IMR-90 (cell line): ENCODE measurements around the gene HS3ST2. TPM values are rescaled to one million over a fixed set of nuclear protein-coding genes. Genes with fewer than 3 reads are reported as not detected.

Source experiments
- ATAC-seq: fragments of 200-7000 bp; cut with Tn5 transposase; 2 replicates; pipeline ENCODE4 v1.9.1; 2020; ENCODE audit warnings: low read depth, mild to moderate bottlenecking, moderate library complexity
- BruUV-seq: library from RNA; stranded (reverse); fragments of 400-500 nt; replicated peaks from 2 replicates; lab custom pipeline; 2021; lab: Mats Ljungman, UMichigan
- CTCF ChIA-PET: fragments of 300-600 bp; formaldehyde crosslinking; extraction: SDS; loops from one replicate; lab custom pipeline; 2021; ENCODE audit warnings: antibody characterized with exemption; lab: Yijun Ruan, JAX
- POLR2A ChIA-PET: fragments of 300-600 bp; sonication (Branson Sonifier 250); formaldehyde crosslinking; loops from one replicate; lab custom pipeline; 2022; ENCODE audit warnings: antibody characterized with exemption; ENCODE audit not compliant: unreplicated experiment; lab: Charles Lee
- DNase-seq: peaks from one replicate; pipeline ENCODE4 v3.0.0; 2013
- H2AFZ ChIP-seq: replicated peaks from 2 replicates; pipeline ENCODE3; 2013; ENCODE audit warnings: low read length, mild to moderate bottlenecking; ENCODE audit not compliant: poor library complexity
- H2AK5ac ChIP-seq: 2 replicates; pipeline ENCODE4 v1.6.1; 2013; ENCODE audit warnings: low read depth, low read length, inconsistent platforms
- H2AK9ac ChIP-seq: replicated peaks from 2 replicates; pipeline ENCODE3; 2013; ENCODE audit warnings: mild to moderate bottlenecking, low read depth, low read length, moderate library complexity; ENCODE audit not compliant: poor library complexity
- H2BK120ac ChIP-seq: 2 replicates; pipeline ENCODE4 v1.6.1; 2013; ENCODE audit warnings: low read depth, low read length, inconsistent platforms
- H2BK15ac ChIP-seq: 3 replicates; pipeline ENCODE4 v1.6.1; 2013; ENCODE audit warnings: low read depth, low read length, inconsistent platforms
- H2BK20ac ChIP-seq: 2 replicates; pipeline ENCODE4 v1.6.1; 2013; ENCODE audit warnings: low read depth, mild to moderate bottlenecking, inconsistent platforms, low read length, moderate library complexity
- H2BK5ac ChIP-seq: 2 replicates; pipeline ENCODE4 v1.6.1; 2013; ENCODE audit warnings: mild to moderate bottlenecking, low read depth, low read length, inconsistent platforms; ENCODE audit not compliant: poor library complexity, severe bottlenecking
- H3K14ac ChIP-seq: replicated peaks from 2 replicates; pipeline ENCODE4 v1.6.1; 2013; ENCODE audit warnings: low read depth, low read length, inconsistent platforms
- H3K18ac ChIP-seq: 2 replicates; pipeline ENCODE4 v1.6.1; 2013; ENCODE audit warnings: low read depth, low read length, control low read depth
- H3K23ac ChIP-seq: 2 replicates; pipeline ENCODE4 v1.6.1; 2013; ENCODE audit warnings: low read depth, low read length, inconsistent platforms
- H3K27ac ChIP-seq: 2 replicates; pipeline ENCODE4 v1.5.1; 2013; ENCODE audit warnings: mild to moderate bottlenecking, control low read depth, low read length; ENCODE audit not compliant: insufficient read depth
- H3K27me3 ChIP-seq: 2 replicates; pipeline ENCODE4 v1.6.1; 2013; ENCODE audit warnings: low read length; ENCODE audit not compliant: control insufficient read depth, insufficient read depth
- H3K36me3 ChIP-seq: 2 replicates; pipeline ENCODE4 v1.6.1; 2013; ENCODE audit warnings: low read length, mixed read lengths; ENCODE audit not compliant: control insufficient read depth, insufficient read depth
- H3K4ac ChIP-seq: 2 replicates; pipeline ENCODE4 v1.6.1; 2013; ENCODE audit warnings: low read depth, low read length, inconsistent platforms
- H3K4me1 ChIP-seq: 2 replicates; pipeline ENCODE4 v1.6.1; 2013; ENCODE audit warnings: low read length, mixed read lengths; ENCODE audit not compliant: control insufficient read depth, insufficient read depth
- H3K4me2 ChIP-seq: 2 replicates; pipeline ENCODE4 v1.6.1; 2013; ENCODE audit warnings: low read depth, mild to moderate bottlenecking, control low read depth, low read length, moderate library complexity
- H3K4me3 ChIP-seq: 2 replicates; pipeline ENCODE4 v1.5.1; 2013; ENCODE audit warnings: low read depth, mild to moderate bottlenecking, control low read depth, low read length, moderate library complexity; ENCODE audit not compliant: insufficient read depth
- H3K56ac ChIP-seq: 2 replicates; pipeline ENCODE4 v1.6.1; 2013; ENCODE audit warnings: low read length, inconsistent platforms; ENCODE audit not compliant: insufficient read depth; ENCODE audit errors: extremely low read depth
- H3K79me1 ChIP-seq, 2 experiments: 2 replicates each; pipeline ENCODE4 v1.6.1; 2013; ENCODE audit warnings: low read length in 2 of 2, inconsistent platforms in 1 of 2, low read depth in 1 of 2
- H3K9ac ChIP-seq: 2 replicates; pipeline ENCODE4 v1.6.1; 2013; ENCODE audit warnings: low read depth, low read length, control low read depth
- H3K9me1 ChIP-seq: 2 replicates; pipeline ENCODE4 v1.6.1; 2013; ENCODE audit warnings: low read length, inconsistent platforms; ENCODE audit not compliant: insufficient read depth
- H3K9me3 ChIP-seq: 2 replicates; pipeline ENCODE4 v1.6.1; 2013; ENCODE audit warnings: low read length; ENCODE audit not compliant: control insufficient read depth, insufficient read depth
- H4K20me1 ChIP-seq: 2 replicates; pipeline ENCODE4 v1.6.1; 2013; ENCODE audit warnings: low read length, inconsistent platforms; ENCODE audit not compliant: insufficient read depth
- H4K5ac ChIP-seq: 2 replicates; pipeline ENCODE4 v1.6.1; 2013; ENCODE audit warnings: mild to moderate bottlenecking, low read depth, low read length, control low read depth
- H4K8ac ChIP-seq, 2 experiments: 2 replicates each; pipeline ENCODE4 v1.6.1; 2013; ENCODE audit warnings: low read depth in 2 of 2, low read length in 2 of 2, control low read depth in 1 of 2, inconsistent platforms in 1 of 2
- H4K91ac ChIP-seq: 2 replicates; pipeline ENCODE4 v1.6.1; 2013; ENCODE audit warnings: low read depth, low read length, inconsistent platforms; ENCODE audit not compliant: insufficient read depth
- CTCF ChIP-seq: conservative IDR thresholded peaks from 2 replicates; pipeline ENCODE4 v1.5.1; 2012; ENCODE audit warnings: mild to moderate bottlenecking, low read depth, low read length, improper control_type of control experiment
- SMC3 ChIP-seq: fragments of 150-350 bp; IDR thresholded peaks from 2 replicates; pipeline ENCODE4 v1.6.1; 2016; ENCODE audit warnings: low read depth, mild to moderate bottlenecking, antibody characterized with exemption, low read length, moderate library complexity
- USF2 ChIP-seq: fragments of 150-350 bp; IDR thresholded peaks from 2 replicates; pipeline ENCODE4 v1.6.1; 2017; ENCODE audit warnings: mild to moderate bottlenecking, antibody characterized with exemption, low read length, low read depth
- WGBS, 2 experiments: methylation state at CpG; one replicate each; pipeline versions ENCODE4 v1.1.5 to v1.1.7; 2013; ENCODE audit warnings: missing lambda C conversion rate in 2 of 2; ENCODE audit not compliant: insufficient read length in 1 of 2; ENCODE audit errors: extremely low coverage in 2 of 2; 5-methylcytosine and 5-hydroxymethylcytosine counted together
- dilution Hi-C: fragments of 300-500 bp; cut with HindIII; formaldehyde crosslinking; loops from one replicate; pipeline ENCODE4 v1.14.3; 2018; ENCODE audit warnings: low sequenced_read_pairs; ENCODE audit not compliant: unreplicated experiment
- in situ Hi-C: fragments of 300-500 bp; cut with MboI; formaldehyde crosslinking; loops from 3 replicates; pipeline ENCODE4 v1.14.3; 2019; ENCODE audit warnings: low sequenced_read_pairs, inconsistent platforms, mixed read lengths
- intact Hi-C: fragments of 100-400 bp; cut with micrococcal nuclease; formaldehyde crosslinking; loops from 2 replicates; pipeline ENCODE4 v1.10.0; 2022
- polyA plus RNA-seq, 3 experiments: library from polyadenylated mRNA; depleted of rRNA; stranded (reverse); fragments of >200 nt; gene quantifications; 2 replicates each; pipeline ENCODE4 v1.2.3, GENCODE V29; 2012; ENCODE audit warnings: low replicate concordance in 1 of 3
- total RNA-seq: library from RNA; depleted of rRNA; stranded (reverse); fragments of >200 nt; gene quantifications from 2 replicates; pipeline ENCODE4 v1.2.3, GENCODE V29; 2012

Gene HS3ST2
- total and polyA plus RNA-seq, 2 of the 4 experiments (the other 2 are of a cell fraction), result not detected

- H3K4me3 ChIP-seq, result no peak overlapping the region
- POLR2A ChIA-PET, result no interaction called here
- intact Hi-C loops, result no loop called here
- no peak for TF ChIP-seq SMC3
- no peak for TF ChIP-seq CTCF
- TF ChIP-seq USF2, result no peak
- no peak overlapping the region for H2AFZ ChIP-seq
- no peaks in the 10 kb centered on the region for H3K27me3 ChIP-seq
- no peaks in the 10 kb centered on the region for H3K9me3 ChIP-seq
- no peak for DNase-seq
- H3K56ac ChIP-seq, result no peak overlapping the region
- H3K4me2 ChIP-seq, result no peak overlapping the region
- no peak overlapping the region for H2BK120ac ChIP-seq
- no TSS peak for BruUV-seq
- dilution Hi-C loops, result no loop called here
- H3K18ac ChIP-seq, result no peak overlapping the region
- H4K8ac ChIP-seq, result no peak overlapping the region
- H3K9me1 ChIP-seq, result no peaks in the 10 kb centered on the region
- H4K91ac ChIP-seq, result no peak overlapping the region
- H3K4ac ChIP-seq, result no peak overlapping the region
- no peak overlapping the region for H2AK9ac ChIP-seq
- no peak overlapping the region for H2BK20ac ChIP-seq
- WGBS, 2 experiments, result no CpG with 5 or more reads among the region's 3 CpGs
- no peaks in the 10 kb centered on the region for H3K79me1 ChIP-seq
- no peak overlapping the region for H2BK5ac ChIP-seq
- no peak overlapping the region for H4K5ac ChIP-seq
- H3K27ac ChIP-seq, result no peak overlapping the region
- H2AK5ac ChIP-seq, result no peak overlapping the region
- CTCF ChIA-PET, result no interaction called here
- H4K20me1 ChIP-seq, result no peaks in the 10 kb centered on the region
- H3K36me3 ChIP-seq, result no peaks in the 10 kb centered on the region
- in situ Hi-C loops, result no loop called here
- H2BK15ac ChIP-seq, result no peak overlapping the region
- H3K23ac ChIP-seq, result no peak overlapping the region
- no peak for ATAC-seq
- H3K4me1 ChIP-seq, result no peaks in the 10 kb centered on the region
- H3K9ac ChIP-seq, result no peak overlapping the region
- H3K14ac ChIP-seq, result no peak overlapping the region
Measured at GRCh38 chr16:22843122-22843521, 29.2 kb downstream of the HS3ST2 start.
